Measurements from ENCODE around the gene UNG.

The UNG gene

GRCh38 chr12:109157986-109158385, 60.6 kb downstream of the UNG start:
- no peak for DNase-seq

GRCh38 chr12:109160433-109160832, 63.0 kb downstream of the UNG start:
- DNase-seq = no peak
